T-helper 2 cell treated with Interferon-gamma antibody and Interleukin-4, amounts not matched to agents 5 μg/mL and 100 μg/mL, for 36 hours (primary cell): ENCODE measurements around the gene TMEM132C.

Experiments used
- DNase-seq: peaks from one replicate; pipeline ENCODE4 v3.0.0; 2021; ENCODE audit warnings: low spot score
- H3K27ac Mint-ChIP-seq: one replicate; pipeline ENCODE4 v1.8.0; 2021; ENCODE audit warnings: mild to moderate bottlenecking, mixed read lengths
- H3K27me3 Mint-ChIP-seq: one replicate; pipeline ENCODE4 v1.8.0; 2021; ENCODE audit warnings: low read depth, mixed read lengths
- H3K36me3 Mint-ChIP-seq: one replicate; pipeline ENCODE4 v1.8.0; 2021; ENCODE audit warnings: low read depth, mixed read lengths
- H3K4me1 Mint-ChIP-seq: one replicate; pipeline ENCODE4 v1.8.0; 2021; ENCODE audit warnings: low read depth, mixed read lengths
- H3K4me3 Mint-ChIP-seq: one replicate; pipeline ENCODE4 v1.8.0; 2022; ENCODE audit warnings: mild to moderate bottlenecking, moderate library complexity, mixed read lengths
- H3K9me3 Mint-ChIP-seq: one replicate; pipeline ENCODE4 v1.8.0; 2021; ENCODE audit warnings: mixed read lengths

TMEM132C gene

GRCh38 chr12:128387811-128388422, 120.9 kb downstream of the TMEM132C start:
- no peaks in the 10 kb centered on the region for H3K4me1 Mint-ChIP-seq
- no peaks in the 10 kb centered on the region for H3K36me3 Mint-ChIP-seq
- no peak overlapping the region for H3K4me3 Mint-ChIP-seq
- no peak for DNase-seq
- no peaks in the 10 kb centered on the region for H3K27me3 Mint-ChIP-seq
- no peak overlapping the region for H3K27ac Mint-ChIP-seq
- H3K9me3 Mint-ChIP-seq = peaks cover 3% of the 10 kb centered on the region

DNA sequence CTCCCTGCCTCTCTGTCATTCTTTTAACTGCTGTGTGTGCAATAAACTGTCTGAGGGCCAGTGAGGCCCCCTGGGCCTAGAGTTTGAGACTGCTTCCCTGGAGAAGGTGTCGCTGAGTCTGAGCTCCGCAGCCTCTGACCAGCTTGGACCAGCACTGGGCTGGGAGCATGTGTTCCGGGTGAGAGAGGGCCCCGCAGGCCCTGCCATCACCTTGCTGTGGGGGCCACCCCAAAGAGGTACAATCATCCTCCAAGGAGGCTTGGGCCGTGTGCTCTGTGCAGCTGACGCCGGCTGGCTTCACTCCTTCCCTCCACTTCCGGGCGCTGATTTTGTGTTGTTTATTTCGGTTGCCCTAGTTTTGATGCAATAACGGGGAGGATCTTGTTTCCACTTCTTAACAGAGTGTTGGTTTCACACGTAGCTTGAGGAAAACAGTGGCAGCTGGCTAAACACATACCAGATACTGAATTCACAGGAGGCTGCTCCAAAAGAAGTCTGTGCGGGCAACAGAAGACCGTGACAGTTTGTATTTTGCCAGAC, 121.6 kb downstream of the TMEM132C start:
- no peak for DNase-seq
- no peak overlapping the region for H3K4me3 Mint-ChIP-seq
- H3K36me3 Mint-ChIP-seq = no peaks in the 10 kb centered on the region
- H3K27ac Mint-ChIP-seq = no peak overlapping the region
- H3K4me1 Mint-ChIP-seq = no peaks in the 10 kb centered on the region
- H3K27me3 Mint-ChIP-seq = no peaks in the 10 kb centered on the region
- H3K9me3 Mint-ChIP-seq = peaks cover 3% of the 10 kb centered on the region

DNA sequence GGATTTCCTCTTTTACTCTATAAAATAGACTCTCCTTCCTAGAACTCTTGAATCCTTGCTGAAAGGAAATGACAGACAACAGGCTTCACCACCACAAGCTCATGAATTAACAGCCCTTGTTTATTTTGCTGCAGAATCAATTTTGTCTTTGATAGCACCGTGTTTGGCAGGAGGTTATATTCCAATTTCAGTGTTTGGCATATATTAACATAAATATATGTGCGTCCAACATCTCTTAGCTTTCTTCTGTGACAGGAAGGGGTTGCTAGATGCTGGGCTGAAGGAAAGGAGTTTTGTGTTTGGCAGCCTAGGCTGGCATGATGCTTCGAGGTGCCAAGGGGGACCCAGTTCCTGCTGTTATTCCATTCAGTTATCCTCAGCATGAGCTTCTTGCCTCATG, 126.4 kb downstream of the TMEM132C start:
- no peak for DNase-seq
- H3K27ac Mint-ChIP-seq = no peak overlapping the region
- no peaks in the 10 kb centered on the region for H3K4me1 Mint-ChIP-seq
- no peak overlapping the region for H3K4me3 Mint-ChIP-seq
- H3K36me3 Mint-ChIP-seq = no peaks in the 10 kb centered on the region
- H3K27me3 Mint-ChIP-seq = no peaks in the 10 kb centered on the region
- peaks cover 8% of the 10 kb centered on the region for H3K9me3 Mint-ChIP-seq

GRCh38 chr12:128394137-128394536, 127.2 kb downstream of the TMEM132C start:
- Mint-ChIP-seq H3K27ac (no peak overlapping the region), H3K27me3 (no peaks in the 10 kb centered on the region), H3K36me3 (no peaks in the 10 kb centered on the region), H3K4me3 (no peak overlapping the region), H3K9me3 (peaks cover 8% of the 10 kb centered on the region), H3K4me1 (no peaks in the 10 kb centered on the region)
- DNase-seq = no peak

GRCh38 chr12:128399253-128399652, 132.3 kb downstream of the TMEM132C start:
- Mint-ChIP-seq H3K4me3 (no peak overlapping the region), H3K27me3 (no peaks in the 10 kb centered on the region), H3K4me1 (no peaks in the 10 kb centered on the region), H3K9me3 (peaks cover 4% of the 10 kb centered on the region), H3K36me3 (no peaks in the 10 kb centered on the region), H3K27ac (no peak overlapping the region)
- no peak for DNase-seq

- Mint-ChIP-seq H3K9me3 (peaks cover 14% of the 10 kb centered on the region), H3K4me1 (no peaks in the 10 kb centered on the region), H3K27me3 (no peaks in the 10 kb centered on the region), H3K4me3 (no peak overlapping the region), H3K27ac (no peak overlapping the region), H3K36me3 (no peaks in the 10 kb centered on the region)
- no peak for DNase-seq
Measured at GRCh38 chr12:128402486-128403243, 135.7 kb downstream of the TMEM132C start.

- no peak for DNase-seq
- Mint-ChIP-seq H3K36me3 (no peaks in the 10 kb centered on the region), H3K27me3 (no peaks in the 10 kb centered on the region), H3K9me3 (peaks cover 39% of the 10 kb centered on the region), H3K4me1 (no peaks in the 10 kb centered on the region), H3K4me3 (no peak overlapping the region), H3K27ac (no peak overlapping the region)
Measured at GRCh38 chr12:128408669-128409068, 141.7 kb downstream of the TMEM132C start.

GRCh38 chr12:128415036-128415560, 148.1 kb downstream of the TMEM132C start:
- Mint-ChIP-seq H3K4me1 (no peaks in the 10 kb centered on the region), H3K9me3 (peaks cover 15% of the 10 kb centered on the region), H3K27ac (no peak overlapping the region), H3K4me3 (no peak overlapping the region), H3K36me3 (no peaks in the 10 kb centered on the region), H3K27me3 (no peaks in the 10 kb centered on the region)
- DNase-seq = no peak

- no peaks in the 10 kb centered on the region for H3K27me3 Mint-ChIP-seq
- no peak for DNase-seq
- H3K4me1 Mint-ChIP-seq = no peaks in the 10 kb centered on the region
- H3K4me3 Mint-ChIP-seq = no peak overlapping the region
- H3K27ac Mint-ChIP-seq = no peak overlapping the region
- H3K36me3 Mint-ChIP-seq = no peaks in the 10 kb centered on the region
- peaks cover 9% of the 10 kb centered on the region for H3K9me3 Mint-ChIP-seq
Measured at GRCh38 chr12:128418944-128419343, 152.0 kb downstream of the TMEM132C start.

DNA sequence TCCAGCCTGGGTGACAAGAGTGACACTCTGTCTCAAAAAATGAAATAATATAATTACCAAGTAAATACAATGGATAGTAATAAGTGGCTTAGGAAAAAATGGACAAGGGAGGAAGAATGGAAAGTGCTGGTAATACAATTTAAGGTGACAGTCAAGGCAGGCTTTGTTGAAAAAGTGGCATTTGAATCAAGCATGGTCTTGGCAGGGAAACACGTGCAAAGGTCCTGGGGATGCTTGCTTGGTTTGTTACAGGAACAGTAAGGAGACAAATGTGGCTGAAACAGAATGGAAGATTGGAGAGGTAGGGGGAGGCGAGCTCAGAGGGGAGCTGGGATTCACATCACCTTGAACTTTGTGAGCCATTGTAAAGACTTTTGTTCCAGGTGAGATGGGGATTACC, 153.2 kb downstream of the TMEM132C start:
- DNase-seq = no peak
- H3K36me3 Mint-ChIP-seq = no peaks in the 10 kb centered on the region
- H3K4me1 Mint-ChIP-seq = no peaks in the 10 kb centered on the region

DNA sequence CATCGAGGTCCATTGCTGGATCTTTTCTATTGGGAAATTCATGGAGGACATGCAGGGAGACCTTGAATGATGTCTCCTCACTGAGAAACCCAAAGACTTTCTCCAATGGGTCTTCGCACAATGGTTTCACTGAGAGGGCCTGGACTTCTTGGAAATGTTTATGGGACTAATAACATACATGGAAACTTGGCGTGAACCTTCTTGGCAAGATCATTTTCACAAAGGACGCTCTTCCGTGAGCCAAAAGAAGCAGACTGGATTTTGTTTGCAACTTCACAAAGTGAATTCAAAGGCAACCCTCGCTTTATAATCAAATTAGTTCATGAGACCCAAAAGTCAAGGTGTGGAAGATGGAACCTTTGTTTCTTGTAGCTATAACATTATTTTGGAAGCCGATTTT, 154.4 kb downstream of the TMEM132C start:
- Mint-ChIP-seq H3K4me1 (no peaks in the 10 kb centered on the region), H3K27ac (no peak overlapping the region), H3K36me3 (no peaks in the 10 kb centered on the region), H3K4me3 (no peak overlapping the region), H3K27me3 (no peaks in the 10 kb centered on the region), H3K9me3 (peaks cover 9% of the 10 kb centered on the region)
- DNase-seq = no peak

More for the DNA sequence above, 153.2 kb downstream of the TMEM132C start:
- Mint-ChIP-seq H3K9me3 (peaks cover 9% of the 10 kb centered on the region), H3K27me3 (no peaks in the 10 kb centered on the region), H3K27ac (no peak overlapping the region), H3K4me3 (no peak overlapping the region)

- peaks cover 9% of the 10 kb centered on the region for H3K9me3 Mint-ChIP-seq
- no peak overlapping the region for H3K4me3 Mint-ChIP-seq
- no peaks in the 10 kb centered on the region for H3K27me3 Mint-ChIP-seq
- DNase-seq = no peak
- H3K36me3 Mint-ChIP-seq = no peaks in the 10 kb centered on the region
- H3K4me1 Mint-ChIP-seq = no peaks in the 10 kb centered on the region
- H3K27ac Mint-ChIP-seq = no peak overlapping the region
Measured at GRCh38 chr12:128423205-128423604, 156.2 kb downstream of the TMEM132C start.

DNA sequence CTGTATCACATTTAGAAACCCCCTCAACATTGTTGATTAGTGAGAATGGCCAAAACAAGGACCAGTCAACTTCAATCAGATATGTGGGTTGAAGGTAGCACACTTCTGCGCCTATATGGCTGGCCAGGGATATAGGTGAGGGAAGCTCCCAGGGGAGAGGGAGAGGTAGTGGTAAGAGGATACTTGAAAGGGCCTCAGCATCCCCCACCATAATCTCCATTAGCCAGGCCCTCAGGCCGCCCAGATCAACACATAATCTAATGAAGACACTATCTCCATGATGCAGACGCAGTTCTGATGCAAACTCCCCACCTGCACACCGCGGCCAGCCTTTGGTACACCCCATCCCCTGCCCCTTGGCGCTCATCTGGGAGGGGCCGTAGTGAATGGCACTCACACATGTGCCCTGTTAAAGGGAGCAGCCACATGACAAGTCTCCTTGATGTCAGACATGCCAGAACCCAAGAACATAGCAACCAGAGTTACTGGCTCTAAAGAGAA, 158.0 kb downstream of the TMEM132C start:
- Mint-ChIP-seq H3K36me3 (no peaks in the 10 kb centered on the region), H3K4me3 (no peak overlapping the region), H3K27me3 (no peaks in the 10 kb centered on the region), H3K4me1 (no peaks in the 10 kb centered on the region), H3K9me3 (peaks cover 12% of the 10 kb centered on the region), H3K27ac (no peak overlapping the region)
- no peak for DNase-seq

DNA sequence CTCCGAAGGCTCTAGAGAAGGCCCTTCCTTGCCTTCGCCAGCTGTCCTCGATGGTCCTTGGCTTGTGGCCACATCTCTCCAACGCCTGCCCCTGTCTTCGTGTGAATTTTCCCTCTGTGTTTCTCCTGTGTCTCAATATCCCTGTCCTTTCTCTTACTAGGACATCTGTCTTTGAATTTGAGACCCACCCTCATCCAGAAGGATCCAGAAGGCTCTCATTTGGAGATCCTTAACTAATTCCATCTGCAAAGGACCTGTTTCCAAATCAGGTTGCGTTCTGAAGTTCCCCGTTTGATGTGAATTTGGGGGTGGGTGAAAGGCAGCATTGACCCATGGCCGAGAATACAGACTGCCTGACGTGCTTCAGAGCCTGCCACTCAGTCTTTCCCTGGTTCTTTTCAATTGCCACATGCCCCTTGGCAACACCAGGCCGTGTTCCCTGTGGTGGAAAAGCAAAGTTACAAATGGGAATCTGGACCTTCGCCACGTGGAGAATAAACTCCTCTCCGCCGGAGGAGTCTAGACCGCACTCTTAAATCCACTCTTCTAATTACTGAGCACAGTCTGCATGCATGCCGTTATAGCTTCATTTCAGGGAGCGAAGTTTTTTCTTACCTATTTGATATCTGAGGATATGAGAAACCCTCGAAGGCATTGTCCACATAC, 158.8 kb downstream of the TMEM132C start:
- no peaks in the 10 kb centered on the region for H3K4me1 Mint-ChIP-seq
- H3K27ac Mint-ChIP-seq = no peak overlapping the region
- no peak for DNase-seq
- no peaks in the 10 kb centered on the region for H3K36me3 Mint-ChIP-seq
- no peaks in the 10 kb centered on the region for H3K27me3 Mint-ChIP-seq
- H3K9me3 Mint-ChIP-seq = peaks cover 6% of the 10 kb centered on the region
- no peak overlapping the region for H3K4me3 Mint-ChIP-seq
